D721Med (cell line): ENCODE measurements around the gene TEX2.

Experiments
- DNase-seq: peaks from one replicate; pipeline ENCODE4 v3.0.0; 2011; ENCODE audit warnings: low spot score; ENCODE audit not compliant: insufficient read length
- FAIRE-seq: peaks from 2 replicates; lab custom pipeline; 2011; peaks lifted over from hg19 to GRCh38; lab: Jason Lieb, UNC
- CTCF ChIP-seq: IDR thresholded peaks from 2 replicates; pipeline ENCODE4 v1.5.1; 2012; ENCODE audit warnings: mild to moderate bottlenecking, control low read depth; ENCODE audit not compliant: insufficient read depth; ENCODE audit errors: missing control alignments

TEX2 gene

GRCh38 chr17:64110379-64111152, 152.5 kb downstream of the TEX2 start:
- DNase-seq: no peak
- no peak for TF ChIP-seq CTCF
- FAIRE-seq: no peak

- peak; percentile 11 for FAIRE-seq
- no peak for TF ChIP-seq CTCF
- DNase-seq: no peak
These were observed 153.7 kb downstream of the TEX2 start for GRCh38 chr17:64109400-64109799.

- FAIRE-seq (no peak), DNase-seq (no peak)
- TF ChIP-seq CTCF: no peak
These were observed 155.4 kb downstream of the TEX2 start for GRCh38 chr17:64107500-64108236.

- DNase-seq: no peak
- TF ChIP-seq CTCF: no peak
- no peak for FAIRE-seq
These were observed 156.1 kb downstream of the TEX2 start for GRCh38 chr17:64106918-64107317.

GRCh38 chr17:64103391-64104364, 159.4 kb downstream of the TEX2 start:
- FAIRE-seq (no peak), DNase-seq (no peak)
- no peak for TF ChIP-seq CTCF

GRCh38 chr17:64102627-64103390, 160.3 kb downstream of the TEX2 start:
- FAIRE-seq: no peak

More at GRCh38 chr17:64102627-64103390, 160.3 kb downstream of the TEX2 start:
- TF ChIP-seq CTCF: no peak
- DNase-seq: no peak
